ENCODE data around the gene ROBO1.
A peak's percentile ranks its signal among the peaks of the same experiment; 100 is the strongest.

Gene ROBO1

DNA sequence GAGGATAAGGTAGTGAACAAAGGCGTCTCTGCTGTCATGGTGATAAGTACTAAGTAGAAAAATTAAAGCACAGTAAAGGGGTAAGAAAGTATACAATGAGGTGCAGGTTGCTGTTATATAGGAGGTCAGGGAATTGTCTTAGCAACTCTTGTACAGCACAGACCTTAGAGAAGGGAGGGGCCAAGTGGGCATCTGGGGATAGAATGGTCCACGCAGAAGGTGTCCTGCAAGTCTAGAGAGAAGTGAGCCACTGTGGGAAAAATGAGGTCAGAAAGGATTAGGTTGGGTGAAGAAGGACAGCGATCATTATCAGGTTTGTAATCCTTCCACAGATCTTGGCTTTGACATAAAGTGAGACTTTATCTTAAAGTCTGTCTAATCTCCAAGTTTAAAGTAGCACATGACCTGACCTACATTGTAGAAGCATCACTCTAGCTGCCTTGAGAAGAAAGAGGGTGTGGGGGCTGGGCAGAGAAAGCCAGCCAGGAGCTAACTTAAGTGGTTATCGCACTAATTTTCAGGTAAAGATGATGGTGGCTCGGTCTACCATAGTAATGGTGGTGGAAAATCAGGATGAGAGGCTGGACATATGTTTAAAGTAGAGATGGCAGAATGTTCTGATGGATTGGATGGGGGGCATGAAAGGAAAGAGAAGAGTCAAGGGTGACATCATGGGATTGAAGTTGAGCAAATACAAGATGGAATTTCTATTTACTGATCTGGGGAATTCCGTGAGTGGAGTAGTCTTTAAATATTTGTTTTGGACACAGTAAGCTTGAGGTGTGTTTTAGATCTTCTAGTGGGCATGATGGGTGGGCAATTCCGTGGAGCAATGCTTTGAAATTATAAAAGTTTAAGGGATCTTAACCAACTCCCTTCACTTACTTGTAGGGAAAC is 919.2 kb downstream of the ROBO1 start:
- in situ Hi-C loops (cut with HindIII; ENCODE audit: low pct_ligation_motif_present, low pct_unique_long_range_greater_than_20kb, low sequenced_read_pairs) = no loop called here
- no peak for DNase-seq

DNA sequence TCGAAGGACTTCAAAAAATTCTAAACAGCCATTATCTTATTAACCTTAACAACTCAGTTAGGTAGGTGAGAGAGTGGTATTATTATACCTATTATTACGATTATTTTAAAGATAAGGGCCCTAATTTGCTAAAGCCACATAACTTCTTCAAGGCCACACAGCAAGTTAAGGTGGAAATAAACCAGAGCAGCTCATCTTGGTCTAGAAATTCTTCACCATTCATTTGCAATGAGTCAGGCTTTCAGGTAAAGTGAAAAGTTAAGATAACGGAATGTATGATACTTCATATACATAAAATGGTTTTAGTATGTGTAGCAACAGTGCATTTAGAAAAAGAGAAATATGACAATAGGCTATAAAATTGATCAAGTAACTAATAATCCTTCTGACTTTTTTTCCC is 920.2 kb downstream of the ROBO1 start:
- DNase-seq = no peak
- in situ Hi-C loops (cut with HindIII; ENCODE audit: low pct_ligation_motif_present, low pct_unique_long_range_greater_than_20kb, low sequenced_read_pairs) = no loop called here

DNA sequence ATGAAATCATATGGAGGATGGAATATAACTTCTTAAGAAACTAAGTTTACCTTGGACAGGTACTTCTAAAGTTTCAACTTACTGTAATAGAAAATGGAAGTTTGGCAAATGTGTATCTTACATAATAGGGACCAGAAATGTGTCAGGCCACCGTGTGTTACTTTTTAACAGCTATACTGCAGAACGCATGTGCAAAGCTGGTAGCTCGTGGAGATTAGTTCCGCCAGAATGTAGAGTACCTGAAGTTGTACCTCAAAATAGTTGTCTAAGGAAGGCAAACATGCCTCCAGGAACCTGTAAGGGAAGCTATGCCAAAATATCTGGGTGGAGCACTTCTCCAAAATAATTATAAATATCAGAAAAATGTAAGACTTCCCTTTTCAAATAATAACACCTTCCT is 920.6 kb downstream of the ROBO1 start:
- in situ Hi-C loops (cut with HindIII; ENCODE audit: low pct_ligation_motif_present, low pct_unique_long_range_greater_than_20kb, low sequenced_read_pairs) = no loop called here
- no peak for DNase-seq

DNA sequence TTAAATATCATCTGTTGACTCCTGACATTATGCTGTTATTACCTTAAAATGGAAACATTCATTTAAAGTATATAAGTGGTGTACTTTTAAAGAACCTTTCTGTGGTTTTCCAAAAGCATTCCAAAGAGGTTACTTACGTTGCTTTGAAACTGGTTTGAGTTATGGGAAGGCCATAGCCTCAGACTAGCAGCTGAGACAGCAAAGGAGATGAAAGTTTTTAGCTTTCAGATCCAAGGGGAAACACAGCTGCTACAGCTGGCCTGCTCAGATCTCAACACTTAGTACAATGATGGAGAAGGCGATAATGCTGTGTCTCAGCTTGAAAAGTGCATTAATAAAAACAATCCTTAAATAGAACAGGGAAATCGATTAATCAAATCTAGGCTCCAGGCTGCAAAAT is 921.1 kb downstream of the ROBO1 start:
- no peak for DNase-seq
- in situ Hi-C loops (cut with HindIII; ENCODE audit: low pct_ligation_motif_present, low pct_unique_long_range_greater_than_20kb, low sequenced_read_pairs) = no loop called here

DNA sequence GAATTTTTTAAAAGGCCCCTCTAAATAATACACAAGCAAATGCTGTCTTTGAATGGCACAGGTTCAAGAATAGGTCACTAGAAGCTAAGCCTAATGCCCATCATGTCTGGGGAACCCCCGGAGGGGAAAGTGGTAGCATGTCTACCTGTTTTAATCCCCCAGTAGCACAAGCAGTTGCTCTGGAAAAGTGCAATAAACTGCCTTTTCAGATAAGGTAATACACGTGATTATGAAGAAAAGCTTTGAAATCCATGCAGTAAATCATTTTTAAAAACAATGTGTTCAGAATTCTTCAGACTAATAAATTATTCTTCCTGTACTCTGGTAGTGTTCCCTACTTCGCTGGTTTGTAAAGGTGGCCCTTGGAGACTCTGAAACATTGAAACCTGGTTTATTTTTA is 922.2 kb downstream of the ROBO1 start:
- DNase-seq = no peak
- in situ Hi-C loops (cut with HindIII; ENCODE audit: low pct_ligation_motif_present, low pct_unique_long_range_greater_than_20kb, low sequenced_read_pairs) = no loop called here

DNA sequence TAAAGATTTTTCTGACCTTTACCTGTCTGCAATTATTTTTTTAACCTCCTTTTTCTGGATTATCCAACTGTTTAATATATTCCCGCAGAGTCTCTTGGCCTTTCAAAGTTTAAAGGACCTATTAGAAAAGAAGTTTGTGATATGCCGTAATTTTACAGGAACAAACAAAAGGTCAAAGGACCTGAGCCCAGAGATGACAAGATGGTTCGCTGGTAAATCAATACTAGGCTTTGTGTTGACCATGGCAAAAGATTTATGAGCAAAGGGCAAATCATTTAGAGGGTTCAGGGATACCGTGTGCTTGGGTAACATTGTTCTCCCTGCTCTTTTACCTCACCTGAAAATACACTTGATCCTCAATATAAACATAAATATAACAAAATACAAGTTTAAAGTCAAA is 923.5 kb downstream of the ROBO1 start:
- no peak for DNase-seq
- in situ Hi-C loops (cut with HindIII; ENCODE audit: low pct_ligation_motif_present, low pct_unique_long_range_greater_than_20kb, low sequenced_read_pairs) = no loop called here

DNA sequence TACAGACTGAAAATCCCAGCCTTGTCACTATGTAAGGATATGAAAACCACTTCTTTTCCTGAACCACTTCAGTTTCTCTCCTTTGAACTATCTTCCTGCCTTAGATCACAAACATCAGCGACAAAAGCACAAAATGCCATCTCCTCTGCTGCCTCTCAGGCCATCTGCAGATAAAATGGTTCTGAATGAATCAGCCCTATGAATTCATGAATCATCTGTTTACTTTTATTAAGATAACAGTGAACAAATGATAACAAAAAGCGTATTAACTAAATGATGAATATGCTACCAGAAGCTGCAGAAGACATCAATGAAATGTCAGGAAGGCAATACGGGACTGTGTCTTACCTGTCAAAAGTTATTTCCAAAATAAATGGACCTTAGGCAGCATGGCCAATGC is 928.1 kb downstream of the ROBO1 start:
- no peak for DNase-seq
- in situ Hi-C loops (cut with HindIII; ENCODE audit: low pct_ligation_motif_present, low pct_unique_long_range_greater_than_20kb, low sequenced_read_pairs) = no loop called here

DNA sequence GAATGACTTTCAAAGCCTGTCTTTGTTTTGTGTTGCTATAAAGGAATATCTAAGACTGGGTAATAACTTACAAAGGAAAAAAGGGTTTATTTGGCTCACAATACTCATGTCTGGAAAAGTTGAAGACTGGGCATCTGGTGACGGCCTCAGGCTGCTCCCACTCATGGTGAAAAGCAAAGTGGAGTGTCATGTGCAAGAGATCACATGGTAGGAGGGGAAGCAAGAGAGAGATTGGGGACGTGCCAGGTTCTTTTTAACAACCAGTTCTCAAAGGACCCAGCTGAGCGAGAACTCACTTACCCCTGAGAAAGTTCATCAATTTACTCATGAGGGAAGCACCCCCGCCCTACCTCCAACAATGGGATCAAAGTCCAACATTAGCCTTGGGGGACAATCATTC is 929.4 kb downstream of the ROBO1 start:
- in situ Hi-C loops (cut with HindIII; ENCODE audit: low pct_ligation_motif_present, low pct_unique_long_range_greater_than_20kb, low sequenced_read_pairs) = no loop called here
- no peak for DNase-seq

DNA sequence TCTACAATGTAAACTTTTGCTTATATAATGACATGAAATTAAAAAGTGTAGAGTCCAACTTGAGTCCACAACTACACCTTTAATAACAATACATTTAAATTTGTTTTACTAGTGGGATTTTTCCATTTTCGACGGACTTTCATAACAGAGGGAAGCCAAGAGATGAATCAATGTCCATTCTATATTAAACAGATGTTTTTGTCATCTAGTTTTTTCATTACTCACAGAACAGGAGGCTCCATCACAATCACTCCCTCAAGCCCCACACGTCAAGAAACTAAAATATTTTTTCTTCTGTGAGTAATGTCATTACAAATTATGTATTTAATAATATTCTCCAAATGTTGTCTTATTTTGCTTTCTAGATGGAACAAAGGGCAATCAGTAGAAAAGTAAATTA is 932.9 kb downstream of the ROBO1 start:
- no peak for DNase-seq
- in situ Hi-C loops (cut with HindIII; ENCODE audit: low pct_ligation_motif_present, low pct_unique_long_range_greater_than_20kb, low sequenced_read_pairs) = no loop called here

DNA sequence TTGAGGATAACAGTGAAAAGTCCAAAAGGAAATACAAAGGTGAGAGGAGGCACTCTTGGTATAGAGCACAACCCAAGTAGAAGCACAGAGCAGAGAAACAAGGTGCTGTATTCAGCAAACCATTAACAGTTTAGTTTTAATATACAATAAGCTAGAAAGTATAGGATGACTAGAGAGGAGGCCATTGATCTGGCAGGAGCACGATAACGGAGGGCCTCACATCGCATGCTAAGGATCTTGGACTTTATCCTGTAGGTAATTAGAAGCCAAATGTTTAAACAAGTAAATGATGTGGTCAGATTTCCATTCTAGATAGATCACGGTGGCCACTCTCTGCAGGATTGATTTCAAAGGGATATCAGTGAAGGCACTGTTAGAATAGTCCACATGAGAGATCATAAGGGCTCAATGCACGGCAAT is 935.0 kb downstream of the ROBO1 start:
- DNase-seq = no peak
- in situ Hi-C loops (cut with HindIII; ENCODE audit: low pct_ligation_motif_present, low pct_unique_long_range_greater_than_20kb, low sequenced_read_pairs) = no loop called here

DNA sequence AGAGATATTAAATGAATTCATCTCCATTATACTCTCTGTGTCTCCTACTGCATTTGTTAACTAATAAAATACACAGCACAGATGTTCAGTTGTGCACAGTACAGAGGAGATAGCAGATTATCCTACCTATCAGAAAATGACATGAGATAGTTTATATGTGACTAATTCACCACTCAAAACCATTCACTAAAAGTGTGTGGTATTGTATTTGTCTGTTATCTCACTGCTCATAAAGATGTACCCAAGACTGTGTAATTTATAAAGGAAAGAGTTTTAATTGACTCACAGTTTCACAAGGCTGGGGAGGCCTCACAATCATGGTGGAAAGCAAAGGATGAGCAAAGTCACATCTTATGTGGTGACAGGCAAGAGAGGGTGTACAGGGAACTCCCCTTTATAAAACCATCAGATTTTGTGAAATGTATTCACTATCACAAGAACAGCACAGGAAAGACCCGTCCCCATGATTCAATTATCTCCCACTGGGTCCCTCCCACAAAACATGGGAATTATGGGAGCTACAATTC is 936.3 kb downstream of the ROBO1 start:
- no peak for DNase-seq
- in situ Hi-C loops (cut with HindIII; ENCODE audit: low pct_ligation_motif_present, low pct_unique_long_range_greater_than_20kb, low sequenced_read_pairs) = no loop called here

DNA sequence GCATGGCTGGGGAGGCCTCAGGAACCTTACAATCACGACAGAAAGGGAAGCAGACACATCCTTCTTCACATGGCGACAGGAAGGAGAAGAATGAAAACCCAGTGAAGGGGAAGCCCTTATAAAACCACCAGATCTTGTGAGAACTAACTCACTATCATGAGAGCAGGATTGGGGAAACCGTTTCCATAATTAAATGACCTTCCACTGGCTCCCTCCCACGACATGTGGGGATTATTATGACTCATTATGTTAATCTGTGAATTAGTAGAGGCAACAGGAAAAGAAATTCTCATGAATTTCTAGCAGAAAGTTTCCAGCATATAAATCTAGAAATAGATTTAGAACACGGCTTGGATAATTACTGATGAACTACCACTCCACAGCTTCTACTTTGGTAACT is 937.3 kb downstream of the ROBO1 start:
- in situ Hi-C loops (cut with HindIII; ENCODE audit: low pct_ligation_motif_present, low pct_unique_long_range_greater_than_20kb, low sequenced_read_pairs) = no loop called here
- no peak for DNase-seq

DNA sequence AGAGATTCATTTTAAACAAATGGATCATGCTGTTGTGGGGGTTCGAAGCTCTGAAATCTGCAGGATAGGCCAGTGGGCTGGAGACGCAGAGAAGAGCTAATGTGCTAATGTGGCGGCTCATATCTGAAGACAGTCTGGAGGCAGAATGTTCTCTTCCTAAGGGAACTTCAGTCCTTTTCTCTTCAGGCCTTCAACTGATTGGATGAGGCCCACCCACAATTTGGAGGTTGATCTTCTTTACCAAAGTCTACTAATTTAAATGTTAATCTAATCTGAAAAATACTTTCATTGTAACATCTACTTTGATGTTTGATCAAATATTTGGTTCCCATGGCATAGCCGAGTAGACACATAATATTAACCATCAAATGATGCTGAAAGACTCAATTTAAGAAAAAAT is 940.2 kb downstream of the ROBO1 start:
- DNase-seq = no peak
- in situ Hi-C loops (cut with HindIII; ENCODE audit: low pct_ligation_motif_present, low pct_unique_long_range_greater_than_20kb, low sequenced_read_pairs) = no loop called here

DNA sequence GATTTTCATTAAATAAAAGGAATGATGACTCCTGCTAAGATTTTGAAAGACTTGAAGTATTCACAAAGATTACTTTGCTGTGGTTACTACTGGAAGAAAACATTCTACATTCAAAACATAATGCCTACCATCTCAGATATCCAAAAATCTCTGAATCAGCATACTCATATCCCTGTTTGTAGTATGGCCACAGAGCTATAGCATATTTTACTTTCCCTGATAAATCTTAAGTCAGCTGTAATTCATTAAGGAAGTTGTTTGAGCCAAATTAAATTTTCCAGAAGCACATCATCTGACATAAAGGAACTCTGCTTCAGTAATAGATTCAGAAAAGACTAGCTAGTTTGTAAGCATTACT is 942.0 kb downstream of the ROBO1 start:
- in situ Hi-C loops (cut with HindIII; ENCODE audit: low pct_ligation_motif_present, low pct_unique_long_range_greater_than_20kb, low sequenced_read_pairs) = no loop called here
- no peak for DNase-seq

DNA sequence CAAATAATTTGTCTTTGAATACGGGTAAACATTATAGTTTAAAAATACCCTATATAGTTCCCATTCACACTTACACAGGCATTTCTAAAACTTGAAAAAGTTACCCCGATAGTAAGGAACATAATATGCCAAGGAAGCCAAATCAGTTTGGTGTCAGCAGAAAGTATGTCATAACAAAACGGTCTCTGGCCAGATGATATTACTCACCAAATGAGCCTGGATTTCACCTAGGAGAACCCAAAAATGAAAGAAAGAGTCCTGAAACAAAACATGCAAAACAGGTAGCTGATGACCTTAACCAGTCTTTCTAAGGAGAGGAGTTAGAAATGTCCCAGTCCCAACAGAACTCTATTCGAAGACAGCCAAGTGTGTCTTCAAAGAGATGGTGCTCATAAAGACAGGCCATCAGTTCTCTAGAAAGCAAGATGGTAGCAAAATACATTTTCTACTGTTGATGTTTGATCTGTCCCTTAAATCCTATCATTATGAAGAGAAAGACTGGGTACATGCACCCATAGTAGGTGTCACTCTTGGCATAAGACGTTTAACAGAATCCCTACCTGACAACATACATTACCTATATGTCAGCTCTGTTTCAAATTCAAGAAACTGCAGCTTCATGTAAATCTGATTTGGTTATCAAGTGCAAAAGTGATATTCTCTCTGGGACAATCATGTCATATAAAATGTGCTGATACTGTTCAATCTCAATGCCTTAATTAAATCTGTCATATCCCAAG is 942.5 kb downstream of the ROBO1 start:
- DNase-seq = no peak
- in situ Hi-C loops (cut with HindIII; ENCODE audit: low pct_ligation_motif_present, low pct_unique_long_range_greater_than_20kb, low sequenced_read_pairs) = no loop called here

DNA sequence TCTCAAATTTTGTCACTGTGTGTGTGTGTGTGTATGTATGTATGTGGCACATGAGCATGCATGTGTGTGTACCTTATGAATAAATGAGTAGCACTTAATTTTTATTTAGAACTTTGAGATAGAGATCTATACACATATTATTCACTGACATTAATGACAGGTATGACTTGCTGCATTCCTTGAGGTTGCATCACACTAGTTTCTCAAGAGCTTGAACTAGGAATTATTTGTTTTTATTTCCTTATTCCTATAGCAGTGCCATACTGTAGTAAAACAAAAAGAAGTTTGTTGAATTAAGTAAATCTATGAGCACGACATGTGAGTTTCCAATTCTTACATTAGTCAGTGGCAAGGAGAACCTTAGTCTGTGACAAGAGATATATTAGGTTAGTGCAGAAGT is 943.9 kb downstream of the ROBO1 start:
- in situ Hi-C loops (cut with HindIII; ENCODE audit: low pct_ligation_motif_present, low pct_unique_long_range_greater_than_20kb, low sequenced_read_pairs) = no loop called here
- peak; percentile 16 for DNase-seq

DNA sequence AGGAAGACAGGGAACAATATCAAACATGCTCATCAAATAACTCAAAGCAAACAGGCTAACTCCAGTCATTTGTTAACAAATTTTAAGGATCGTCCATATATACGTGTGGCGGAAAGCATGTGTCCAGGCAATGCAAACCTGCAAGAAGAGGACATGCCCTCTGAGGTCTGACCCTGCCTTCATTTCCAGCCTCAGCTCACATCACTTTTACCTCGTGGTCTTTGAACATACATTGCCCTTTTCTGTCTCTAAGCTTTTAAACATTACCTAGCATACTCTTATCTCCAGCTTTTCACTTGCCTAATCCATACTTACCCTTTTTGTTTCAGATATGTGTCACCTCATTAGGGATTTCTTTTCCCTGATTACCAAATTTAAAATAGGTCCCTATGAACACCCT is 944.4 kb downstream of the ROBO1 start:
- DNase-seq = no peak
- in situ Hi-C loops (cut with HindIII; ENCODE audit: low pct_ligation_motif_present, low pct_unique_long_range_greater_than_20kb, low sequenced_read_pairs) = no loop called here

DNA sequence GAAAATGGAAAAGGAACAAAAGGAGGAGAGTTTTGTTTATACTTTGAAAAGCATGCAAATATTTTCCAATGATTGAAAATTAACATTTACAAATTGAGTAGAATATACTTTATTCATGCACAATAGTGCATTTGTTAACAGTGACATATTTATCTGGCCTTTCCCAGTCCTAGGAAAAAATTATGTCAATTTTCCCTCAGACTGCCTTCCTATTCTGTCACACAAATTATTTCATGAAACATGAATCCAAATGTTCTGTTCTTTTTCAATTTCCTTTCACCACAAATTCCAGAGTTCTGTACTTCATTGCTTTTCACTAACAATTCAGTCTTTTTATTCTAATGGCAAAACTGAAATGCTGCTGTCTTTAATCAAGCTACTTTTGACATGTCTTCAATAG is 945.1 kb downstream of the ROBO1 start:
- in situ Hi-C loops (cut with HindIII; ENCODE audit: low pct_ligation_motif_present, low pct_unique_long_range_greater_than_20kb, low sequenced_read_pairs) = no loop called here
- DNase-seq = no peak

DNA sequence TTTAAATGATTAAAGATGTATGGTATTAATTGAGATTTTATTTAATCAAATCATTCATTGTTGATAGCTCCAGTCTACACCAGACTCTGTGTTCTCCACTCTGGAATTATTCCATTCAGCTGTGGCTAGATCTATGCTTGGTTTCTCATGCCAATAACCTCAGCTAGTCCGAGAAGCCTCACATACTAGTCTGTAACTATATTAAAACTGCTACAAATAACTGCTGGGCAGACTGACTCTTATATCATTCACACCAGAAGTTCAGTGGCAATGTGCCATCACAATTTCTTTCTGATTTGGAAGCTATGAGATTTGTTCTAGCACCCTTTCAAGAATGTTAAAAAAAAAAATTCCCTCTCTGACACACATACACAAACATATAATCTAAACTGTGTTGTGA is 947.3 kb downstream of the ROBO1 start:
- DNase-seq = no peak
- in situ Hi-C loops (cut with HindIII; ENCODE audit: low pct_ligation_motif_present, low pct_unique_long_range_greater_than_20kb, low sequenced_read_pairs) = no loop called here

Measured in ACHN (cell line).